GM12878 (cell line): ENCODE data around the gene ADAM19. TPM values are rescaled to one million over a fixed set of nuclear protein-coding genes. Genes with fewer than 3 reads are reported as not detected.
A peak's percentile ranks its signal among the peaks of the same experiment; 100 is the strongest.

ENCODE experiments used
- ATF7 ChIP-seq: fragments of 450-650 bp; IDR thresholded peaks from 2 replicates; pipeline ENCODE4 v1.6.1; 2016; ENCODE audit warnings: low read depth, mild to moderate bottlenecking
- BCL11A ChIP-seq: IDR thresholded peaks from 2 replicates; pipeline ENCODE4 v1.6.1; 2011; ENCODE audit warnings: low read depth, low read length
- BMI1 ChIP-seq: fragments of 450-650 bp; IDR thresholded peaks from 2 replicates; pipeline ENCODE4 v1.6.1; 2016; ENCODE audit warnings: mild to moderate bottlenecking, moderate library complexity, borderline replicate concordance
- EGR1 ChIP-seq, 2 experiments: IDR thresholded peaks; 1 replicate in 1 of 2; 2 replicates in 1 of 2; pipeline ENCODE4 v1.6.1; 2011 to 2012; ENCODE audit warnings: low read depth in 2 of 2, low read length in 2 of 2, borderline replicate concordance in 1 of 2, mild to moderate bottlenecking in 1 of 2, moderate library complexity in 1 of 2
- ETV6 ChIP-seq, 2 experiments: fragments of 450-650 bp in 1 of 2; IDR thresholded peaks in 1 of 2; conservative IDR thresholded peaks in 1 of 2; 2 replicates each; pipeline ENCODE4 v1.6.1; 2014; ENCODE audit warnings: antibody characterized with exemption in 1 of 2, borderline replicate concordance in 1 of 2, low read depth in 1 of 2, mild to moderate bottlenecking in 1 of 2, moderate library complexity in 1 of 2
- IKZF1 ChIP-seq: fragments of 450-650 bp; conservative IDR thresholded peaks from 2 replicates; pipeline ENCODE4 v1.6.1; 2017; ENCODE audit warnings: antibody characterized with exemption, mild to moderate bottlenecking
- LARP7 ChIP-seq: fragments of 450-650 bp; IDR thresholded peaks from 2 replicates; pipeline ENCODE4 v1.6.1; 2017; ENCODE audit warnings: mild to moderate bottlenecking
- RAD21 ChIP-seq: IDR thresholded peaks from 2 replicates; pipeline ENCODE4 v1.6.1; 2011; ENCODE audit warnings: mild to moderate bottlenecking, low read depth, low read length, moderate library complexity; ENCODE audit not compliant: insufficient read depth
- RB1 ChIP-seq: fragments of 450-650 bp; formaldehyde crosslinking; IDR thresholded peaks from 2 replicates; pipeline ENCODE4 v1.6.1; 2017; ENCODE audit warnings: mild to moderate bottlenecking, borderline replicate concordance
- SIN3A ChIP-seq: IDR thresholded peaks from 2 replicates; pipeline ENCODE4 v1.6.1; 2012; ENCODE audit warnings: low read depth, low read length, improper control_type of control experiment
- SP1 ChIP-seq: IDR thresholded peaks from one replicate; pipeline ENCODE4 v1.6.1; 2011; ENCODE audit warnings: low read depth, low read length
- STAT1 ChIP-seq: fragments of 450-650 bp; conservative IDR thresholded peaks from 2 replicates; pipeline ENCODE4 v1.6.1; 2014; ENCODE audit warnings: antibody characterized with exemption, mild to moderate bottlenecking
- USF2 ChIP-seq: IDR thresholded peaks from 2 replicates; pipeline ENCODE4 v1.6.1; 2011; ENCODE audit warnings: low read depth, low read length, improper control_type of control experiment, borderline replicate concordance
- ZNF274 ChIP-seq: IDR thresholded peaks from one replicate; pipeline ENCODE4 v1.8.0; 2011; ENCODE audit not compliant: insufficient read length, insufficient read depth
- ZNF384 ChIP-seq: IDR thresholded peaks from 2 replicates; pipeline ENCODE4 v1.6.1; 2012; ENCODE audit warnings: low read depth, mild to moderate bottlenecking, low read length, improper control_type of control experiment, borderline replicate concordance
- ZZZ3 ChIP-seq: IDR thresholded peaks from 2 replicates; pipeline ENCODE4 v1.6.1; 2011; ENCODE audit warnings: low read depth; ENCODE audit not compliant: control insufficient read depth, insufficient read length
- polyA plus RNA-seq, 11 experiments: library from polyadenylated mRNA; depleted of rRNA in 4 of 11; unstranded in 6 of 11; stranded (reverse) in 5 of 11; fragments of >200 nt; fragmentation: Nextera tagmentation in 4 of 11; fragmentation: Illumina TruSeq in 1 of 11; extraction: Ambion mirVana in 4 of 11; extraction: Trizol in 1 of 11; gene quantifications; 1 replicate in 1 of 11; 2 replicates in 10 of 11; pipeline versions ENCODE4 v1.2.1 to v1.2.3, GENCODE V29; 2011 to 2016; ENCODE audit warnings: inconsistent platforms in 2 of 11, missing spikeins in 2 of 11, low read depth in 1 of 11
- total RNA-seq, 4 experiments: library from RNA; depleted of rRNA in 3 of 4; stranded (reverse); fragments of >200 nt in 3 of 4; fragmentation: Illumina TruSeq in 1 of 4; extraction: Trizol in 1 of 4; gene quantifications; 2 replicates each; pipeline versions ENCODE4 v1.2.1 to v1.2.3, GENCODE V29; 2013 to 2021
- TF ChIP-seq, protein P1 (sequence below): fragments of 450-650 bp; IDR thresholded peaks from 2 replicates; pipeline ENCODE4 v1.6.1; 2017; ENCODE audit warnings: mild to moderate bottlenecking, low read depth, inconsistent platforms; ENCODE audit not compliant: poor library complexity, severe bottlenecking
- TF ChIP-seq, protein P2 (sequence below): fragments of 450-650 bp; IDR thresholded peaks from 2 replicates; pipeline ENCODE4 v1.6.1; 2018; ENCODE audit warnings: borderline replicate concordance, mild to moderate bottlenecking; ENCODE audit not compliant: partially characterized antibody
- TF ChIP-seq, protein P3 (sequence below), 3 experiments: IDR thresholded peaks in 2 of 3; conservative IDR thresholded peaks in 1 of 3; 2 replicates each; pipeline ENCODE4 v1.5.1; 2011; ENCODE audit warnings: low read depth in 3 of 3, low read length in 3 of 3, mild to moderate bottlenecking in 3 of 3, control low read depth in 2 of 3, moderate library complexity in 2 of 3, inconsistent platforms in 1 of 3, mixed read lengths in 1 of 3; ENCODE audit not compliant: control insufficient read depth in 2 of 3, insufficient read depth in 1 of 3; ENCODE audit errors: extremely low read depth in 1 of 3

Gene ADAM19
- total and polyA plus RNA-seq, 10 of the 15 experiments (the other 5 are each of a cell fraction or from before 2014, with no cell fraction given): 16.0 to 92.8 (median 44.7) TPM

GRCh38 chr5:157582731-157583620, 7.4 kb upstream of the ADAM19 start (continued):
- TF ChIP-seq STAT1 (no peak), IKZF1 (peak; percentile 51), EGR1 (IDR thresholded peaks at IDR 0.05; ENCODE audit: borderline replicate concordance in 1 of 2, low read depth in 2 of 2, low read length in 2 of 2) (no peak), RB1 (no peak), ATF7 (0 out of 2 replicates have a peak, but pooled peaks have one; percentile 28), LARP7 (no peak), RAD21 (peak; percentile 48), ZZZ3 (no peak), SP1 (no peak), BCL11A (no peak), ZNF274 (no peak), BMI1 (no peak), ZNF384 (no peak), ETV6 (conservative IDR thresholded peaks at IDR 0.05 in 1 of 2, IDR thresholded peaks at IDR 0.05 in 1 of 2; ENCODE audit: borderline replicate concordance in 1 of 2, low read depth in 1 of 2) (peak in 1 of 2 experiments; percentile 75; a peak in 2 of 4 replicates), SIN3A (no peak), USF2 (no peak)
- TF ChIP-seq, protein P1, sequence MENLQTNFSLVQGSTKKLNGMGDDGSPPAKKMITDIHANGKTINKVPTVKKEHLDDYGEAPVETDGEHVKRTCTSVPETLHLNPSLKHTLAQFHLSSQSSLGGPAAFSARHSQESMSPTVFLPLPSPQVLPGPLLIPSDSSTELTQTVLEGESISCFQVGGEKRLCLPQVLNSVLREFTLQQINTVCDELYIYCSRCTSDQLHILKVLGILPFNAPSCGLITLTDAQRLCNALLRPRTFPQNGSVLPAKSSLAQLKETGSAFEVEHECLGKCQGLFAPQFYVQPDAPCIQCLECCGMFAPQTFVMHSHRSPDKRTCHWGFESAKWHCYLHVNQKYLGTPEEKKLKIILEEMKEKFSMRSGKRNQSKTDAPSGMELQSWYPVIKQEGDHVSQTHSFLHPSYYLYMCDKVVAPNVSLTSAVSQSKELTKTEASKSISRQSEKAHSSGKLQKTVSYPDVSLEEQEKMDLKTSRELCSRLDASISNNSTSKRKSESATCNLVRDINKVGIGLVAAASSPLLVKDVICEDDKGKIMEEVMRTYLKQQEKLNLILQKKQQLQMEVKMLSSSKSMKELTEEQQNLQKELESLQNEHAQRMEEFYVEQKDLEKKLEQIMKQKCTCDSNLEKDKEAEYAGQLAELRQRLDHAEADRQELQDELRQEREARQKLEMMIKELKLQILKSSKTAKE: no peak
- TF ChIP-seq, protein P2, sequence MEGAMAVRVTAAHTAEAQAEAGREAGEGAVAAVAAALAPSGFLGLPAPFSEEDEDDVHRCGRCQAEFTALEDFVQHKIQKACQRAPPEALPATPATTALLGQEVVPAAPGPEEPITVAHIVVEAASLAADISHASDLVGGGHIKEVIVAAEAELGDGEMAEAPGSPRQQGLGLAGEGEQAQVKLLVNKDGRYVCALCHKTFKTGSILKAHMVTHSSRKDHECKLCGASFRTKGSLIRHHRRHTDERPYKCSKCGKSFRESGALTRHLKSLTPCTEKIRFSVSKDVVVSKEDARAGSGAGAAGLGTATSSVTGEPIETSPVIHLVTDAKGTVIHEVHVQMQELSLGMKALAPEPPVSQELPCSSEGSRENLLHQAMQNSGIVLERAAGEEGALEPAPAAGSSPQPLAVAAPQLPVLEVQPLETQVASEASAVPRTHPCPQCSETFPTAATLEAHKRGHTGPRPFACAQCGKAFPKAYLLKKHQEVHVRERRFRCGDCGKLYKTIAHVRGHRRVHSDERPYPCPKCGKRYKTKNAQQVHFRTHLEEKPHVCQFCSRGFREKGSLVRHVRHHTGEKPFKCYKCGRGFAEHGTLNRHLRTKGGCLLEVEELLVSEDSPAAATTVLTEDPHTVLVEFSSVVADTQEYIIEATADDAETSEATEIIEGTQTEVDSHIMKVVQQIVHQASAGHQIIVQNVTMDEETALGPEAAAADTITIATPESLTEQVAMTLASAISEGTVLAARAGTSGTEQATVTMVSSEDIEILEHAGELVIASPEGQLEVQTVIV: no peak
- TF ChIP-seq, protein P3, sequence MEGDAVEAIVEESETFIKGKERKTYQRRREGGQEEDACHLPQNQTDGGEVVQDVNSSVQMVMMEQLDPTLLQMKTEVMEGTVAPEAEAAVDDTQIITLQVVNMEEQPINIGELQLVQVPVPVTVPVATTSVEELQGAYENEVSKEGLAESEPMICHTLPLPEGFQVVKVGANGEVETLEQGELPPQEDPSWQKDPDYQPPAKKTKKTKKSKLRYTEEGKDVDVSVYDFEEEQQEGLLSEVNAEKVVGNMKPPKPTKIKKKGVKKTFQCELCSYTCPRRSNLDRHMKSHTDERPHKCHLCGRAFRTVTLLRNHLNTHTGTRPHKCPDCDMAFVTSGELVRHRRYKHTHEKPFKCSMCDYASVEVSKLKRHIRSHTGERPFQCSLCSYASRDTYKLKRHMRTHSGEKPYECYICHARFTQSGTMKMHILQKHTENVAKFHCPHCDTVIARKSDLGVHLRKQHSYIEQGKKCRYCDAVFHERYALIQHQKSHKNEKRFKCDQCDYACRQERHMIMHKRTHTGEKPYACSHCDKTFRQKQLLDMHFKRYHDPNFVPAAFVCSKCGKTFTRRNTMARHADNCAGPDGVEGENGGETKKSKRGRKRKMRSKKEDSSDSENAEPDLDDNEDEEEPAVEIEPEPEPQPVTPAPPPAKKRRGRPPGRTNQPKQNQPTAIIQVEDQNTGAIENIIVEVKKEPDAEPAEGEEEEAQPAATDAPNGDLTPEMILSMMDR (IDR thresholded peaks at IDR 0.05 in 2 of 3, conservative IDR thresholded peaks at IDR 0.05 in 1 of 3; ENCODE audit: control insufficient read depth in 2 of 3, extremely low read depth in 1 of 3, insufficient read depth in 1 of 3, low read depth in 3 of 3, low read length in 3 of 3): peak; percentile 8 to 30 (median 13); a peak in 2 of 6 replicates
